IPS DF 6.9 (cell line): Measurements from ENCODE around the gene FAM236B.
"Not testable (repeated sequence)": the region's sequence is repeated elsewhere in the genome, so short reads cannot be mapped to it uniquely, and the experiment has no call there.

Experiments
- DNase-seq: peaks from one replicate; pipeline ENCODE4 v3.0.0-alpha.2; 2013; ENCODE audit warnings: low read depth, low spot score
- H3K27ac ChIP-seq: one replicate; pipeline ENCODE4 v1.5.1; 2013; ENCODE audit warnings: low read length, control low read depth
- H3K27me3 ChIP-seq: 2 replicates; pipeline ENCODE4 v1.6.1; 2013; ENCODE audit warnings: mild to moderate bottlenecking, low read length; ENCODE audit not compliant: control insufficient read depth, insufficient read depth
- H3K36me3 ChIP-seq: 2 replicates; pipeline ENCODE4 v1.6.1; 2013; ENCODE audit warnings: low read length; ENCODE audit not compliant: control insufficient read depth, insufficient read depth
- H3K4me1 ChIP-seq: 2 replicates; pipeline ENCODE4 v1.6.1; 2013; ENCODE audit warnings: low read length; ENCODE audit not compliant: control insufficient read depth, insufficient read depth
- H3K4me3 ChIP-seq: 2 replicates; pipeline ENCODE4 v1.5.1; 2013; ENCODE audit warnings: mild to moderate bottlenecking, low read length
- H3K9me3 ChIP-seq: 2 replicates; pipeline ENCODE4 v1.6.1; 2013; ENCODE audit warnings: low read length, inconsistent platforms; ENCODE audit not compliant: control insufficient read depth, insufficient read depth
- WGBS: extraction: QIAGEN DNeasy Blood & Tissue Kit; methylation state at CpG from one replicate; pipeline ENCODE4 v1.1.7; 2013; ENCODE audit warnings: mixed read lengths, missing lambda C conversion rate; ENCODE audit not compliant: insufficient read length, insufficient coverage; 5-methylcytosine and 5-hydroxymethylcytosine counted together

The FAM236B gene

DNA sequence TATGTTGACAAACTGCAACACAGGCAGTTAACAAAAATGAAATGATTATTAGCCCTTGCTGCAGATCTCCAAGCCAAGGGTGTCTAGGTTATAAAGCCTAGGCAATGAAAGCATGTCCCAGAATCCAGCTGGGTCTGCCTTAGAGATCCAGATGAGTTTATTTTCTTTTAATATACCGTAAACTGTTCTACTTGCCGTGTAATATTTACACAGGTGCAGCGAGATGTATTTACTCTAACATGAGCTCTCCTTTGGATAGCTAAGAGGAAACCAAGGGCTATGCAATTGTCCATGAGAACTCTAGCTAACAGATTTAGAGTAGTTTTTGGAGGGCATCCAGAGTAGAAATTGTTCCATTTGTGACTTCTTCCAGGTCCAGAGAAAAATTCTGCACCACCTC, 33.9 kb downstream of the FAM236B start:
- WGBS = no CpG with 5 or more reads among the region's 3 CpGs
- not testable (repeated sequence) for H3K4me3 ChIP-seq, H3K36me3 ChIP-seq, H3K4me1 ChIP-seq, H3K9me3 ChIP-seq, DNase-seq, H3K27me3 ChIP-seq, H3K27ac ChIP-seq

DNA sequence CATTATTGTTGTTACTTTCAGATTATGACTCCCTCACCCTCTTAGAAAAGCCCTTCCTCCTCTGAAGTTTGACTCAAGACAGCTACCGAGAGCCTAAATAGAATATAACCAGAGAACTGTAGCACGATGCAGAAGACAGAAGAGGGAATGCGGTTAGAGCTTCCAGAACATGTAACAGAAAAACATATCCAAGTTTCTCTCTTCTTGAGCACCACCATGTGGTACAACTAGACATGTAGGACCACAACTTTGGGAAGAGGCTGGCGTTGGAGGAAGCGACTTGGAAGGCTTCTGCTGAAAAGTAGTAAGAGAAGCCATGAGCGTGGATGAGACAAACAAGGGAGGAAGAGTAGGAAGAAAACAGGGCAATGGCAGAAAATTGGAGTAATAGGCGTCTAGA, 36.9 kb downstream of the FAM236B start:
- DNase-seq, H3K36me3 ChIP-seq, H3K4me1 ChIP-seq, H3K27me3 ChIP-seq, H3K9me3 ChIP-seq, H3K4me3 ChIP-seq, H3K27ac ChIP-seq: not testable (repeated sequence)
- WGBS = no CpG with 5 or more reads among the region's 7 CpGs

DNA sequence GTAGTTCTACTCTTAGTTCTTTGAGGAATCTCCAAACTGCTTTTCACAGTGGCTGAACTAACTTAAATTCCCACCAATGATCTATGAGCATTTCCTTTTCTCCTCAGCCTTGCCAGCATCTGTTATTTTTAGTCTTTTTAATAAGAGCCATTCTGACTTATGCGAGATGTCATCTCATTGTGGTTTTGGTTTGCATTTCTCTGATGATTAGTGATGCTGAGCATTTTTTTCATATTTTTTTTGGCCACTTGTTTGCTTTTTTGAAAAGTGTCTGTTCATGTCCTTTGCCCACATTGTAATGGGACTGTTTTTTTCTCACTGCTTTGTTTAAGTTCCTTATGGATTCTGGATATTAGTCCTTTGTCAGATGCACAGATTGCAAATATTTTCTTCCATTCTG, 46.9 kb downstream of the FAM236B start:
- no peaks in the 10 kb centered on the region for H3K9me3 ChIP-seq
- H3K4me1 ChIP-seq = no peaks in the 10 kb centered on the region
- H3K4me3 ChIP-seq = no peak overlapping the region
- DNase-seq = no peak
- H3K36me3 ChIP-seq = no peaks in the 10 kb centered on the region
- H3K27me3 ChIP-seq = no peaks in the 10 kb centered on the region
- no peak overlapping the region for H3K27ac ChIP-seq
- WGBS = no CpG with 5 or more reads among the region's 1 CpG

DNA sequence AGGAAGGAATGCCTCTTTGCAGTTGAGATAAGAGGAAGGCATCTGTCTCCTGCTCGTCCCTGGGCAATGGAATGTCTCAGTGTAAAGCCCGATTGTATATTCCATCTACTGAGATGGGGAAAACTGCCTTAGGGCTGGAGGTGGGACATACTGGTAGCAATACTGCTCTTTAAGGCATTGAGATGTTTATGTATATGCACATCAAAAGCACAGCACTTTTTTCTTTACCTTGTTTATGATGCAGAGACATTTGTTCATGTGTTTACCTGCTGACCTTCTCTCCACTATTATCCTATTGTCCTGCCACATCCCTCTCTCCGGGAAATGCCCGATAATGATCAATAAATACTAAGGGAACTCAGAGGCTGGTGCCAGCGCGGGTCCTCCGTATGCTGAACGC, 48.8 kb downstream of the FAM236B start:
- not testable (repeated sequence) for H3K36me3 ChIP-seq, H3K4me1 ChIP-seq, H3K4me3 ChIP-seq, H3K27ac ChIP-seq, H3K9me3 ChIP-seq, DNase-seq, H3K27me3 ChIP-seq
- no CpG with 5 or more reads among the region's 8 CpGs for WGBS
